Umbilical cord (tissue), 2 donors: ENCODE measurements around the gene HNRNPF. TPM values are rescaled to one million over a fixed set of nuclear protein-coding genes. Genes with fewer than 3 reads are reported as not detected.
"Not testable (repeated sequence)": the region's sequence is repeated elsewhere in the genome, so short reads cannot be mapped to it uniquely, and the experiment has no call there.

ENCODE experiments used
- DNase-seq: peaks from one replicate; pipeline ENCODE4 v3.0.0-alpha.2; 2015; ENCODE audit warnings: low spot score
- total RNA-seq: library from RNA; depleted of rRNA; stranded (reverse); fragments of >200 nt; gene quantifications from one replicate; pipeline ENCODE4 v1.2.3, GENCODE V29; 2014; ENCODE audit warnings: low replicate concordance; ENCODE audit not compliant: insufficient read depth

Gene HNRNPF
- total RNA-seq, 1 donor from 2014 or later, result 130 TPM

GRCh38 chr10:43421944-43422343, 13.0 kb upstream of the HNRNPF start:
- not testable (repeated sequence) for DNase-seq

DNA sequence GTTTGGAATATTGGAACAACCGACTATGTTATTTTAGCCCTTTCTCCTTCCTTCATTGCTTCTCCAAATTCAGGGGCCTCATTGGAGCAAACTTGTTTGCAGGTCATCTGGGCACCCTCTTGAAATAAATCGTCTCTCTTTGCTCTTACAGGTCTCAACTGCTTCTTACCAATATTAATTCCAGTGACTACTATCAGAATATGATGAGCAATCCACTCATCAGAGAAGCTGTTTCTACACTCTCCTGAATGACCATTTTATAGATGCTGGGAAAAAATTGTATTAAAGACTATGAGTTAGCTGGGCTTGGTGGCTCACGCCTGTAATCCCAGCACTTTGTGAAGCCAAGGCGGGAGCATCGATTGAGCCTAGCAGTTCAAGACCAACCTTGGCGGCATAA, 12.5 kb upstream of the HNRNPF start:
- no peak for DNase-seq

- no peak for DNase-seq
These were observed 12.2 kb upstream of the HNRNPF start for GRCh38 chr10:43421201-43421507.

- peak; percentile 93 for DNase-seq
These were observed 11.6 kb upstream of the HNRNPF start for GRCh38 chr10:43420369-43421200.

DNA sequence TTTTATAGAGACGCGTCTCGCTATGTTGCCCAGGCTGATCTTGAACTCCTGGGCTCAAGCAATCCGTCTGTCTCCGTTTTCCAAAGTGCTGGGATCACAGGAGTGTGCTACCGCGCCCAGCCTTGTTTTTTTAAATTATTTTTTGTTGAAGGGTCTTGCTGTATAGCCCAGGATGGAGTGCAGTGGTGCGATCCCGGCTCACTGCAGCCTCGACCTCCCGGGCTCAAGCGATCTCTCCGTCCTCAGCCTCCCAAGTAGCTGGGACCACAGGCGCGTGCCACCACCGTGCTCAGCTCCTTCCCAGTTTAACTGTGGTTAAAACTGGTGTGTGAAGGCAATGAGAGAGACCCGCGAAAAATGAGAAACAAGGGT, 11.0 kb upstream of the HNRNPF start:
- no peak for DNase-seq

DNA sequence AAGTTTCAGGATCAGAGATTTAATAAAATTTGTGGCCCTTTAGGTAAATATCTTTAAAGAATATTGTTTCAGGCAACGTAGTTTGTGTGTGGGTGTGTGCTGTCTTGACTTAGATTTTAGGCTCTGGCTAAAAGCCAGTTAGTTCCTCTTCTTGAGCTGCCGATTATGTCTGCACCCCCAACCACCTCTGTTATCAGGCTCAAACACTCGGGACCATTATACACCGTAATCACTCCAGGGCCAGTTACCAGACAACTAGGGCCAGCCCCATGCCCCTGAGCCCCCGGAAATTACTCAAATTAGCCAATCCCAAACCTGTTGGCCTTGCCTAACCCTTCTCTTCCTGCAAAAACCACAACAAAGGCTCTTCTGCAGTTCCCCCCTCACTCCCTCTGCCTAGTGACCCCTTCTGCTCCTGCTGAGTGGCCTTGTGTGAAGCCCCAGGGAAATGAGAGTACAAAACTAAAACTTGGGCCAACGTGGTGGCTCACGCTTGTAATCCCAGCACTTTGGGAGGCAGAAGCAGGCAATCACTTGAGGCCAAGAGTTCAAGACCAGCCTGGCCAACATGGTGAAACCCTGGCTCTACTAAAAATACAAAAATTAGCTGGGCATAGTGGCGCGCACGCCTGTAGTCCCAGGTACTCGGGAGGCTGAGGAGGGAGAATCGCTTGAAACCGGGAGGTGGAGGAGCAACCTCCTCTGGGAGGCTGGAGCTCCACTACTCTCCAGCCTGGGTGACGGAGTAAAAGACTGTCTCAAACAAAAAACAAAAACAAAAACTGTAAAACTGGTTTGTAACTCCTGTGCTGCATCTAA, 9.2 kb upstream of the HNRNPF start:
- no peak for DNase-seq

DNA sequence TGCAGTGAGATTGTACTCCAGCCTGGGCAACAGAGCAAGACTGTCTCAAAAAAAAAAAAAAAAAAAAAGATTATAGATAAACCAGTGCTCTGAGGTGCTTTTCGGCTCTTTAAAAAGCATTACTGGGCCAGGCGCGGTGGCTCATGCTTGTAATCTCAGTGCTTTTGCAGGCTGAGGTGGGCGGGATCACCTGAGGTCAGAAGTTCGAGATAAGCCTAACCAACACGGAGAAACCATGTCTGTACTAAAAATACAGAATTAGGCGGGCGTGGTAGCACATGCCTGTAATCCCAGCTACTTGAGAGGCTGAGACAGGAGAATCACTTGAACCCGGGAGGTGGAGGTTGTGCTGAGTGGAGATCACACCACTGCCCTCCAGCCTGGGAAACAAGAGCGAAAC, 6.6 kb upstream of the HNRNPF start:
- DNase-seq, result no peak

- no peak for DNase-seq
These were observed 2.5 kb upstream of the HNRNPF start for GRCh38 chr10:43411536-43411935.

DNA sequence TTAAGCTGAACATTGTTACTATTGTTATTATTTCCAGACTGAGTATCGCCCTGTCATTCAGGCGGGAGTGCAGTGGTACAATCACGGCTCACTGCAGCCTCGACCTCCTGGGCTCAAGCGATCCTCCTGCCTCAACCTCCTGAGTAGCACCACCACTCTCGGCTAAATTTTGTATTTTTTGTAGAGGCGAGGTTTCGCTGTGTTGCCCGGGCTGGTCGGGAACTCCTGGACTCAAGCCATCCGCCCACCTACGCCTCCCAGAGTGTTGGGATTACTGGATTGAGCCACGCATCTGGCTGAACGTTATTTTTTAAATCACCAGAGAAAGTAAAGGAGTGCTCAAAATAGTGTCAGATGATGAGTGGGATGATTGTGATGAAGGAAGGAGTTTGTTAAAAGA, 1.4 kb upstream of the HNRNPF start:
- no peak for DNase-seq

GRCh38 chr10:43409385-43410109, 561 bp upstream of the HNRNPF start:
- DNase-seq, result peak; percentile 19

- DNase-seq, result no peak
These were observed 666 bp downstream of the HNRNPF start for GRCh38 chr10:43408331-43408709.

DNA sequence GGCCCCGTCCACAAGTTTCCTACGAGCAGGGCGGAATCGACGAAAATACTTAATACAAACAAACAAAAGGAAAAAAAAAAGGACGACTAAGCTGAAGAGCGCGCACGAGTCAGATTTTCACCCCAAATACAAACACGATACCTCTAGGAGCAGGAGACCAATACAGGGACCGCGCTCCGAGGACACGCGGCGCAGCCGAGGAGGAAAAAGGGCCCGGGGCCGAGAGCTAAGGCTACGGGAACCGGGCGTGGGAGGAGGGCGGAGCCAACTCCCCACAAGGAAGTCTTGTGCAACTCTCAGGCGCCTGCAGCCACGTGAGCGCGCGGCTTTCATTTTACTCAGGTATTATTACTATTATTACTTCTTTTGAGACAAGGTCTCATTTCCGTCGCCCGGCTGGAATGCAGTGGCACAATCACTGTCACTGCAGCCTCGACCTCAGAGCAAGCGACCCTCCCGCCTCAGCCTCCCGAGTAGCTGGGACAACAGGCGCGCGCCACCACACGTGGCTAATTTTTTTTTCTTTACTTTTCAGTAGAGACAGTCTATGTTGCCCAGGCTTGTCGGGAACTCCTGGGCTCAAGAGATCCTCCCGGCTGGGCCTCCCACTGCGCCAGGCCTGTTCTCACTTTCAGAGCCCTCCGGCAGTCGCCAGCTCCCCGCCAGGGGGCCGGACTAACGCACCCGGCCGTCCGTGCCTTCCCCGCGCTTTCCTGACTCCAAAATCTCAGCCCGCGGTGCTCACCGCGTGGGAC, 1.2 kb downstream of the HNRNPF start:
- peak; percentile 93 for DNase-seq

DNA sequence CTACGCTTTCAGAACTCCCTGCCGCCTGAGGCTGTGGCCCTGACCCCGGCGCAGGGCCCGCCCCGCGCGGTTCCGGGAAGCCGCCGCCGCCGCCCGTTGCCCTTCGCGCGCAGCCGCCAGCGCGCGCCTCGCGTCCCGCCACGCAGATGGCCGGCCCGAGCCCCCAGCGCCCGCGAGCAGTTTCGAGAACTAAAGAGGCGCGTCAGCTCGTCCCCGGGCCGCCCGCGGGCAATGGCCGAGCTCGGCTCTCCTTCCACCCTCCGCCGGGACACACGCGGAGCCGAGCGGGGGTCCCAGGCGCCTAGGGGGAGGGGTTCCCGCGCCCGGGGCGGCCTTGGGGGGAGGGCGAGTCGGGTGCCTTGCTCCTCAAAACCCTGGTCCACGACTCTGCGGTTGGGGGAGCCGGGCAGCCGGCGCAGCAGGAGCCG, 1.8 kb downstream of the HNRNPF start:
- peak; percentile 66 for DNase-seq

DNA sequence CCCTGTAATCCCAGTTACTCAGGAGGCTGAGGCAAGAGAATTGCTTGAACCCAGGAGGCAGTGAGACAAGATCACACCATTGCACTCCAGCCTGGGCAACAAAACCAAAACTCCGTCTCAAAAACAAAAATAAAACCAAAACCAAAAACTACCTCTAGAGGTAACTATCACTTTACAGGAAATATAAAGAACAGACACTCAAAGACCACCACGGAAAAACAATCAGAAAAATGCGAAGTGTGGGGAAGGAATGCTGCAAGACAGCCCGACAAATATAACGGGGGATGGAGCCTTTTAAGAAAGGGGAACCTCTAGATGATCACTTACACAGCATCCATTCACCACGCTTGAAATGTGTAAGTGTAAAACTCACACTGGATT, 4.3 kb downstream of the HNRNPF start:
- DNase-seq, result no peak

DNA sequence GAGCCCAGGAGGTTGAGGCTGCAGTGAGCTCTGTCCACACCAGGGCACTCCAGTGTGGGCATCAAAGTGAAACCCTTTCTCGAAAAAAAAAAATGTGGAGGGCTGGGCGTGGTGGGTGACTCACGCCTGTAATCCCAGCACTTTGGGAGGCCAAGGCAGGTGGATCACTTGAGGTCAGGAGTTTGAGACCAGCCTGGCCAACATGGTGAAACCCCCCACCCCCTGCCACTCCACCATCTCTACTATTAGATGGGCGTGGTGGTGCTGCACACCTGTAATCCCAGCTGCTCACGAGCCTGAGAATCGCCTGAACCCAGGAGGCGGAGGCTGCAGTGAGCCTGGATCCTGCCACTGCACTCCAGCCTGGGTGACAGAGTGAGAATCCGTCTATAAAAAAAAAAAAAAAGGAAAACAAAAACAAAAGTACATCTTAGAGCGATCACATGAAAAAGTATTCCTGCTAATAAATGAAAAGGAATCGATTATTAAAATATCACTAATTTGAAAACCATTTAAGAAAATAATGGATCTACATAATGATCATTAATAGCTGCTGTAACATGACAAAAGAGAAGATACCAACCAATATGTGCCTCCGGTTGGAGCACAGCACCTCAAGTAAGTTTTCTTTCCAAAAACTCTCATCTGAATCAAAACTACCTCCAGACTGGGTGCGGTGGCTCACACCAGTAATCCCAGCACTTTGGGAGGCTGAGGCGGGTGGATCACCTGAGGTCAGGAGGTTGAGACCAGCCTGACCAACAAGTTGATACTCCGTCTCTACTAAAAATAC, 4.9 kb downstream of the HNRNPF start:
- no peak for DNase-seq

DNA sequence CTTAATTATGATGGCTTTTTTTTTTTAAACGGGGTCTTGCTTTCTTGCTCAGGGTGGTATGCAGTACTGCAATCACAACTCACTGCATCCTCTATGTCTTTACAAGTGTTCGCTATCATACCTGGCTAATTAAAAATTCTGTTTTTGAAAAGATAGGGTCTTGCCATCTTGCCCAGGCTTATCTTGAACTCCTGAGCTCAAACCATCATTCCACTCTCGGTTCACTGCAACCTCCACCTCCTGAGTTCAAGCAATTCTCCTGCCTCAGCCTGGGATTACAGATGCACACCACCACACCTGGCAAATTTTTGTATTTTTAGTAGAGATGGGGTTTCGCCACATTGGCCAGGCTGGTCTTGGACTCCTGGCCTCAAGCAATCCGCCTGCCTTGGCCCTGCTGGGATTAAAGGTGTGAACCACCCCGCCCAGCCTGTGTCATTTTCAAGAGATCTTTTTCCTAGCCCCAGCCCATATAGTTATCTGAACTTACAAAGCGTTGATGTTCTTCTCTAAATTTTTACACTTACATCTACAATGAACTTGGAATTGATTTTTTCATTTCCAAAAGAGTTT, 6.0 kb downstream of the HNRNPF start:
- no peak for DNase-seq

DNA sequence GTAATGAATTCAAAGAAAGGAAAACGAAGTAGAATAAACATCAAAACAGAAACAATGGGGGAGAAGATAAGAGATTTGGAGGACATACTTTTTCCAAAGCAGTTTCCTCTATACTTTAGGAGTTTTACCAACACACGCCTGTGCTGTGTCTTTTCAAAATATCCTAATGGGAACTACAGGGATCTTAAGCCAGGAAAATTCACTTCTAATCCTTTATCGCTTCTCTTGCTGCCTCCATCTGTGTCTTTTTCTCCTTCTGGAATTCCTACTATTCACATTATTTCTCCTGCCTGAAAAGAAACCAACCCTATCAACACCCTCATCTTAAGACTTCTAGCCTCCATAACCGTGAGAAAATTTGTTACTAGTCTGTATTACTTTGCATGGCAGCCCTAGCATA, 6.8 kb downstream of the HNRNPF start:
- DNase-seq, result no peak

DNA sequence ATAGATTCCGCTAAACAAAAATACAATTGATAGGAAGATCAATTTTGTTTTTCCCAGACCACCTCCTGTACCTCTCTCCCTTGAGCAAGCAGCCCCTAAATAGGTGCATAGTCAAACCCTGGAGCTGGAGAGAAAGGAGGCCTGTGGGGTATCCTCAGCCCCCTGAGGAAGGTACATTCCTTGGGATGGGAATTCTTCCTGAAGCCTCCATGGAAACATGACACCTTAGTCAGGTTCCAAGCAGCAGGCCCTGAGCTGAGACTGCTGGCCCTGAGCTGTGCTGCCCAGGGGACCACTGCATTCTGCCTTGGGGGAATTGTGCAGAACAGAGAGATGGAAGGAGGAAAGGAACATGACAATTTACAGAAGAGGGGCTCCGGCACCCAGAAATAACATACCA, 7.4 kb downstream of the HNRNPF start:
- DNase-seq, result no peak

- no peak for DNase-seq
These were observed 9.4 kb downstream of the HNRNPF start for GRCh38 chr10:43399320-43400310.
